Mucosa of rectum (tissue), 2 donors: ENCODE results near the gene CCDC47.

Experiments
- H3K27ac ChIP-seq, 2 donors: one replicate each; pipeline ENCODE4 v1.7.0; 2013; ENCODE audit warnings: inconsistent platforms in 2 of 2, low read depth in 2 of 2, low read length in 2 of 2
- H3K27me3 ChIP-seq, 2 donors: one replicate each; pipeline ENCODE4 v1.7.0; 2013; ENCODE audit warnings: low read length in 2 of 2; ENCODE audit not compliant: control insufficient read depth in 2 of 2, insufficient read depth in 2 of 2
- H3K36me3 ChIP-seq, 2 donors: one replicate each; pipeline ENCODE4 v1.7.0; 2013; ENCODE audit warnings: low read length in 2 of 2; ENCODE audit not compliant: control insufficient read depth in 2 of 2, insufficient read depth in 2 of 2
- H3K4me1 ChIP-seq, 2 donors: one replicate each; pipeline ENCODE4 v1.7.0; 2013; ENCODE audit warnings: low read length in 2 of 2, mild to moderate bottlenecking in 1 of 2; ENCODE audit not compliant: control insufficient read depth in 2 of 2, insufficient read depth in 2 of 2
- H3K4me3 ChIP-seq, 2 donors: one replicate each; pipeline ENCODE4 v1.7.0; 2013; ENCODE audit warnings: low read length in 2 of 2
- H3K9ac ChIP-seq, 2 donors: one replicate each; pipeline ENCODE4 v1.7.0; 2013; ENCODE audit warnings: low read length in 2 of 2, low read depth in 1 of 2, mild to moderate bottlenecking in 1 of 2
- H3K9me3 ChIP-seq, 2 donors: one replicate each; pipeline ENCODE4 v1.7.0; 2013; ENCODE audit warnings: low read length in 2 of 2; ENCODE audit not compliant: control insufficient read depth in 2 of 2
- donor health status: healthy.
- donor health status: Normal muscosa, but diverticular disease.

CCDC47 gene

GRCh38 chr17:63785556-63785955 is 12.2 kb upstream of the CCDC47 start:
- no peak overlapping the region for H3K4me3 ChIP-seq

GRCh38 chr17:63783522-63783921 is 10.1 kb upstream of the CCDC47 start:
- Histone ChIP-seq H3K27me3 (no peaks in the 10 kb centered on the region), H3K9me3 (no peaks in the 10 kb centered on the region), H3K36me3 (peaks cover 12 to 22% of the 10 kb centered on the region in 2 donors), H3K4me1 (peaks cover 0 to 6% of the 10 kb centered on the region in 2 donors), H3K27ac (no peak overlapping the region), H3K4me3 (no peak overlapping the region), H3K9ac (no peak overlapping the region)

More at GRCh38 chr17:63785556-63785955, 12.2 kb upstream of the CCDC47 start:
- H3K9me3 ChIP-seq: no peaks in the 10 kb centered on the region
- no peaks in the 10 kb centered on the region for H3K27me3 ChIP-seq
- no peak overlapping the region for H3K9ac ChIP-seq
- peaks cover 0 to 2% of the 10 kb centered on the region in 2 donors for H3K4me1 ChIP-seq
- no peak overlapping the region for H3K27ac ChIP-seq
- H3K36me3 ChIP-seq: peaks cover 21 to 32% of the 10 kb centered on the region in 2 donors

GRCh38 chr17:63780928-63781327 is 7.5 kb upstream of the CCDC47 start:
- H3K27me3 ChIP-seq: no peaks in the 10 kb centered on the region
- H3K9ac ChIP-seq: no peak overlapping the region
- H3K4me1 ChIP-seq: peaks cover 0 to 6% of the 10 kb centered on the region in 2 donors
- H3K4me3 ChIP-seq: no peak overlapping the region
- peaks cover 8 to 11% of the 10 kb centered on the region in 2 donors for H3K36me3 ChIP-seq
- H3K9me3 ChIP-seq: no peaks in the 10 kb centered on the region
- no peak overlapping the region for H3K27ac ChIP-seq

- H3K36me3 ChIP-seq: peaks cover 8 to 11% of the 10 kb centered on the region in 2 donors
- no peak overlapping the region for H3K9ac ChIP-seq
- no peaks in the 10 kb centered on the region for H3K9me3 ChIP-seq
- no peaks in the 10 kb centered on the region for H3K27me3 ChIP-seq
- H3K4me3 ChIP-seq: no peak overlapping the region
- H3K27ac ChIP-seq: no peak overlapping the region
- H3K4me1 ChIP-seq: peaks cover under 1 to 8% of the 10 kb centered on the region in 2 donors
These were observed 7.1 kb upstream of the CCDC47 start for GRCh38 chr17:63780507-63780906.

- H3K9ac ChIP-seq: peak overlapping the region; percentile 84 to 99
- H3K4me1 ChIP-seq: peaks cover 4 to 15% of the 10 kb centered on the region in 2 donors
- peak overlapping the region; percentile 73 to 83 for H3K4me3 ChIP-seq
- peaks cover 8 to 9% of the 10 kb centered on the region in 2 donors for H3K36me3 ChIP-seq
- no peaks in the 10 kb centered on the region for H3K27me3 ChIP-seq
- H3K27ac ChIP-seq: no peak overlapping the region
- no peaks in the 10 kb centered on the region for H3K9me3 ChIP-seq
These were observed 2.0 kb upstream of the CCDC47 start for GRCh38 chr17:63775420-63775819.

GRCh38 chr17:63774969-63775265 is 1.5 kb upstream of the CCDC47 start:
- H3K36me3 ChIP-seq: peaks cover 8 to 13% of the 10 kb centered on the region in 2 donors
- peaks cover 4 to 12% of the 10 kb centered on the region in 2 donors for H3K4me1 ChIP-seq
- no peaks in the 10 kb centered on the region for H3K9me3 ChIP-seq
- H3K4me3 ChIP-seq: peak overlapping the region; percentile 73 to 83
- H3K27ac ChIP-seq: peak overlapping the region; percentile 99 to 100
- H3K9ac ChIP-seq: peak overlapping the region; percentile 84 to 99
- H3K27me3 ChIP-seq: no peaks in the 10 kb centered on the region

GRCh38 chr17:63774141-63774968 is 958 bp upstream of the CCDC47 start, which contains the start of gene DDX42:
Gene DDX42 (plus strand): TSS chr17:63774170. CDS start chr17:63787050, 12,880 bp downstream.
- peaks cover 4 to 12% of the 10 kb centered on the region in 2 donors for H3K4me1 ChIP-seq
- H3K9ac ChIP-seq: peak within 1 kb of the TSS; percentile 85 to 99
- no peaks in the 10 kb centered on the region for H3K9me3 ChIP-seq
- H3K27me3 ChIP-seq: no peaks in the 10 kb centered on the region
- H3K27ac ChIP-seq: peak within 1 kb of the TSS; percentile 99 to 100
- H3K36me3 ChIP-seq: peaks cover 8 to 11% of the 10 kb centered on the region in 2 donors
- H3K4me3 ChIP-seq: peak within 1 kb of the TSS; percentile 73 to 92

GRCh38 chr17:63772801-63773271 is 561 bp downstream of the CCDC47 start:
- Histone ChIP-seq H3K9me3 (no peaks in the 10 kb centered on the region), H3K4me3 (peak overlapping the region; percentile 73 to 85), H3K27ac (peak overlapping the region; percentile 99 to 100), H3K36me3 (peaks cover 1 to 7% of the 10 kb centered on the region in 2 donors), H3K4me1 (peaks cover 4 to 12% of the 10 kb centered on the region in 2 donors), H3K27me3 (no peaks in the 10 kb centered on the region), H3K9ac (peak overlapping the region; percentile 85 to 99)

GRCh38 chr17:63768433-63768832 is 5.0 kb downstream of the CCDC47 start:
- peaks cover 0 to 3% of the 10 kb centered on the region in 2 donors for H3K4me1 ChIP-seq
- H3K4me3 ChIP-seq: no peak overlapping the region
- no peak overlapping the region for H3K9ac ChIP-seq
- H3K36me3 ChIP-seq: peaks cover 6 to 13% of the 10 kb centered on the region in 2 donors
- H3K27ac ChIP-seq: no peak overlapping the region
- H3K9me3 ChIP-seq: no peaks in the 10 kb centered on the region
- H3K27me3 ChIP-seq: no peaks in the 10 kb centered on the region

- Histone ChIP-seq H3K4me3 (no peak overlapping the region), H3K4me1 (peaks cover 0 to 3% of the 10 kb centered on the region in 2 donors), H3K9me3 (no peaks in the 10 kb centered on the region), H3K36me3 (peaks cover 10 to 16% of the 10 kb centered on the region in 2 donors), H3K27me3 (no peaks in the 10 kb centered on the region), H3K27ac (no peak overlapping the region), H3K9ac (no peak overlapping the region)
These were observed 6.6 kb downstream of the CCDC47 start for GRCh38 chr17:63766754-63767153.
